ENCODE results near the gene SPINK8.

DNA sequence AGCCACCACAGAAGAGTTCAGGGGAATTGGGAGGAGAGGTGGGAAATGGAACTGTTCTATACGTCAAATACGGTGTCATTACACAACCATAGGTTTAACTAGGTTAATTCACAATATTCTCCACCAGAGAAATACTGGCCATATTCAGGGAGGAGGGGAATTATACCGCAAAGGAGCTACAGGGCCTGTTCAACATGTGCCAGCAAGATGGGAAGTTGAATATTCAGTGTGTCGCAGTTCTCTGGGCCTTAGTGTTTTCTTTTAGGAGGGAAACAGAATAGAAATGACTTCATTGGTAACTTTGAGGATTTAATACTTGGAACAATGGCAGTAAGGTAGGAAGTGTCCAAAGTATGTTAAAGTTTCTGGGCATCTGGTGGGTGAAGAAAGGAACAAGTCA is 20.5 kb upstream of the SPINK8 start:
- TF ChIP-seq, protein P1, sequence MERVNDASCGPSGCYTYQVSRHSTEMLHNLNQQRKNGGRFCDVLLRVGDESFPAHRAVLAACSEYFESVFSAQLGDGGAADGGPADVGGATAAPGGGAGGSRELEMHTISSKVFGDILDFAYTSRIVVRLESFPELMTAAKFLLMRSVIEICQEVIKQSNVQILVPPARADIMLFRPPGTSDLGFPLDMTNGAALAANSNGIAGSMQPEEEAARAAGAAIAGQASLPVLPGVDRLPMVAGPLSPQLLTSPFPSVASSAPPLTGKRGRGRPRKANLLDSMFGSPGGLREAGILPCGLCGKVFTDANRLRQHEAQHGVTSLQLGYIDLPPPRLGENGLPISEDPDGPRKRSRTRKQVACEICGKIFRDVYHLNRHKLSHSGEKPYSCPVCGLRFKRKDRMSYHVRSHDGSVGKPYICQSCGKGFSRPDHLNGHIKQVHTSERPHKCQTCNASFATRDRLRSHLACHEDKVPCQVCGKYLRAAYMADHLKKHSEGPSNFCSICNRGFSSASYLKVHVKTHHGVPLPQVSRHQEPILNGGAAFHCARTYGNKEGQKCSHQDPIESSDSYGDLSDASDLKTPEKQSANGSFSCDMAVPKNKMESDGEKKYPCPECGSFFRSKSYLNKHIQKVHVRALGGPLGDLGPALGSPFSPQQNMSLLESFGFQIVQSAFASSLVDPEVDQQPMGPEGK (CRISPR knock-in tag; IDR thresholded peaks at IDR 0.05; ENCODE audit: borderline replicate concordance): no peak
- TF ChIP-seq BACH2 (CRISPR knock-in tag; IDR thresholded peaks at IDR 0.05; ENCODE audit: borderline replicate concordance): no peak
- TF ChIP-seq, protein P2, sequence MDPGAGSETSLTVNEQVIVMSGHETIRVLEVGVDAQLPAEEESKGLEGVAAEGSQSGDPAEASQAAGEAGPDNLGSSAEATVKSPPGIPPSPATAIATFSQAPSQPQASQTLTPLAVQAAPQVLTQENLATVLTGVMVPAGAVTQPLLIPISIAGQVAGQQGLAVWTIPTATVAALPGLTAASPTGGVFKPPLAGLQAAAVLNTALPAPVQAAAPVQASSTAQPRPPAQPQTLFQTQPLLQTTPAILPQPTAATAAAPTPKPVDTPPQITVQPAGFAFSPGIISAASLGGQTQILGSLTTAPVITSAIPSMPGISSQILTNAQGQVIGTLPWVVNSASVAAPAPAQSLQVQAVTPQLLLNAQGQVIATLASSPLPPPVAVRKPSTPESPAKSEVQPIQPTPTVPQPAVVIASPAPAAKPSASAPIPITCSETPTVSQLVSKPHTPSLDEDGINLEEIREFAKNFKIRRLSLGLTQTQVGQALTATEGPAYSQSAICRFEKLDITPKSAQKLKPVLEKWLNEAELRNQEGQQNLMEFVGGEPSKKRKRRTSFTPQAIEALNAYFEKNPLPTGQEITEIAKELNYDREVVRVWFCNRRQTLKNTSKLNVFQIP (CRISPR knock-in tag; IDR thresholded peaks at IDR 0.05; ENCODE audit: borderline replicate concordance, low read depth): no peak
- TF ChIP-seq RARB (CRISPR knock-in tag; IDR thresholded peaks at IDR 0.05): no peak
- TF ChIP-seq ESRRG (CRISPR knock-in tag; IDR thresholded peaks at IDR 0.05): no peak
- TF ChIP-seq ZFP30 (CRISPR knock-in tag; IDR thresholded peaks at IDR 0.05): no peak
- no peak for TF ChIP-seq GLIS3 (CRISPR knock-in tag; IDR thresholded peaks at IDR 0.05)
- TF ChIP-seq, protein P3, sequence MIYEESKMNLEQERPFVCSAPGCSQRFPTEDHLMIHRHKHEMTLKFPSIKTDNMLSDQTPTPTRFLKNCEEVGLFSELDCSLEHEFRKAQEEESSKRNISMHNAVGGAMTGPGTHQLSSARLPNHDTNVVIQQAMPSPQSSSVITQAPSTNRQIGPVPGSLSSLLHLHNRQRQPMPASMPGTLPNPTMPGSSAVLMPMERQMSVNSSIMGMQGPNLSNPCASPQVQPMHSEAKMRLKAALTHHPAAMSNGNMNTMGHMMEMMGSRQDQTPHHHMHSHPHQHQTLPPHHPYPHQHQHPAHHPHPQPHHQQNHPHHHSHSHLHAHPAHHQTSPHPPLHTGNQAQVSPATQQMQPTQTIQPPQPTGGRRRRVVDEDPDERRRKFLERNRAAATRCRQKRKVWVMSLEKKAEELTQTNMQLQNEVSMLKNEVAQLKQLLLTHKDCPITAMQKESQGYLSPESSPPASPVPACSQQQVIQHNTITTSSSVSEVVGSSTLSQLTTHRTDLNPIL (CRISPR knock-in tag; IDR thresholded peaks at IDR 0.05; ENCODE audit: low read depth): no peak
- TF ChIP-seq OSR1 (CRISPR knock-in tag; IDR thresholded peaks at IDR 0.05): no peak
